Activated CD8-positive, alpha-beta T cell treated with anti-CD3 and anti-CD28 coated beads for 36 hours (primary cell): ENCODE measurements around the gene IGFL3. TPM values are rescaled to one million over a fixed set of nuclear protein-coding genes. Genes with fewer than 3 reads are reported as not detected.

Experiments
- ATAC-seq: fragments of 200-7000 bp; cut with Tn5 transposase; one replicate; pipeline ENCODE4 v1.10.0; 2021; ENCODE audit warnings: mild to moderate bottlenecking, moderate library complexity
- CTCF ChIA-PET: fragments of 350-600 bp; sonication (Branson Sonifier 250); formaldehyde crosslinking; loops from one replicate; lab custom pipeline; 2021; ENCODE audit warnings: antibody characterized with exemption; lab: Charles Lee
- POLR2A ChIA-PET: fragments of 350-600 bp; sonication (Branson Sonifier 250); formaldehyde crosslinking; loops from one replicate; lab custom pipeline; 2021; ENCODE audit warnings: antibody characterized with exemption; lab: Charles Lee
- DNase-seq: peaks from one replicate; pipeline ENCODE4 v3.0.0-alpha.2; 2020
- H3K27ac Mint-ChIP-seq: one replicate; pipeline ENCODE4 v1.8.0; 2021; ENCODE audit warnings: mild to moderate bottlenecking, mixed read lengths
- H3K27me3 Mint-ChIP-seq: one replicate; pipeline ENCODE4 v1.8.0; 2021; ENCODE audit warnings: mixed read lengths
- H3K36me3 Mint-ChIP-seq: one replicate; pipeline ENCODE4 v1.8.0; 2021; ENCODE audit warnings: low read depth, mixed read lengths
- H3K4me1 Mint-ChIP-seq: one replicate; pipeline ENCODE4 v1.8.0; 2021; ENCODE audit warnings: low read depth, mixed read lengths
- H3K4me3 Mint-ChIP-seq: one replicate; pipeline ENCODE4 v1.8.0; 2021; ENCODE audit warnings: mild to moderate bottlenecking, moderate library complexity, mixed read lengths
- H3K9me3 Mint-ChIP-seq: one replicate; pipeline ENCODE4 v1.8.0; 2021; ENCODE audit warnings: mixed read lengths
- CTCF ChIP-seq: fragments of 200-600 bp; IDR thresholded peaks from one replicate; pipeline ENCODE4 v1.8.0; 2022; ENCODE audit warnings: antibody characterized with exemption, mild to moderate bottlenecking
- intact Hi-C: fragments of 100-400 bp; cut with micrococcal nuclease; formaldehyde crosslinking; loops from one replicate; pipeline ENCODE4 v1.10.0; 2022
- total RNA-seq, 2 experiments: library from RNA; stranded (reverse); gene quantifications; one replicate each; pipeline ENCODE4 v1.2.3, GENCODE V29; 2021

The IGFL3 gene
- total RNA-seq, 2 experiments from 2014 or later = not detected

- H3K4me1 Mint-ChIP-seq = no peaks in the 10 kb centered on the region
- intact Hi-C loops = no loop called here
- no peak for DNase-seq
- peaks cover 12% of the 10 kb centered on the region for H3K9me3 Mint-ChIP-seq
- H3K27ac Mint-ChIP-seq = no peak overlapping the region
- no peak for ATAC-seq
- TF ChIP-seq CTCF = no peak
- no peak overlapping the region for H3K4me3 Mint-ChIP-seq
- peaks cover 5% of the 10 kb centered on the region for H3K36me3 Mint-ChIP-seq
- ChIA-PET CTCF (interaction anchor here (0.6 to 1.2 kb wide), 3 partner anchors 14 to 28 kb away, joined by 3 read pairs; no protein-coding TSS in a partner anchor), POLR2A (no interaction called here)
- peaks cover 32% of the 10 kb centered on the region for H3K27me3 Mint-ChIP-seq
These were observed 23.2 kb downstream of the IGFL3 start for GRCh38 chr19:46101293-46101692.

GRCh38 chr19:46100344-46100743 is 24.1 kb downstream of the IGFL3 start:
- Mint-ChIP-seq H3K27ac (no peak overlapping the region), H3K27me3 (peaks cover 39% of the 10 kb centered on the region), H3K9me3 (peaks cover 12% of the 10 kb centered on the region), H3K36me3 (peaks cover 5% of the 10 kb centered on the region), H3K4me1 (no peaks in the 10 kb centered on the region), H3K4me3 (no peak overlapping the region)
- ChIA-PET POLR2A (no interaction called here), CTCF (no interaction called here)
- TF ChIP-seq CTCF = no peak
- DNase-seq (no peak), ATAC-seq (no peak)
- intact Hi-C loops = no loop called here

DNA sequence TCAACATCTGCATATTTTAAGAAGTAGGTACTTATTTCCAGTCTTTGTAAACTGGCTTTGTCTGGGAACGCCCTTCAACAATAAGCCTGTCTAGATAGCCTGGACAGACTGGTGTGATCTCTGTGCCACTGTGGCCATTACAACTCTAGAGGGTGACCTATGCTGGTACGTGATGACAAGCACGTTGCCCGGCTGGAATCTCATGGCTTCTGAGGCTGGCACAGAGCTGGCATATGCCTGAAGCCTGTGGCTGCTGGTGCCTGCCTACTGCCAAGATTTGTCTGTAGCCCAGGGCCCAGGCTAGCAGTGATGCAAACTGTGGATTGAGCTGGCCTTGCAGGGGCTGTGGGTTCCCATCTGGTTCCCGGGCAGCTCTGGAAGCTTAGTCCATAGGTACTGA is 34.0 kb downstream of the IGFL3 start:
- H3K4me3 Mint-ChIP-seq = no peak overlapping the region
- no peak overlapping the region for H3K27ac Mint-ChIP-seq
- POLR2A ChIA-PET = no interaction called here
- intact Hi-C loops = no loop called here
- ATAC-seq (no peak), DNase-seq (no peak)
- no peaks in the 10 kb centered on the region for H3K4me1 Mint-ChIP-seq
- no peak for TF ChIP-seq CTCF
- peaks cover 4% of the 10 kb centered on the region for H3K36me3 Mint-ChIP-seq
- peaks cover 36% of the 10 kb centered on the region for H3K9me3 Mint-ChIP-seq
- H3K27me3 Mint-ChIP-seq = peaks cover 40% of the 10 kb centered on the region
- CTCF ChIA-PET = interaction anchor here (1.5 kb wide), 1 partner anchor 8 kb away, joined by 6 read pairs; no protein-coding TSS in a partner anchor

- peaks cover 6% of the 10 kb centered on the region for H3K36me3 Mint-ChIP-seq
- H3K4me1 Mint-ChIP-seq = no peaks in the 10 kb centered on the region
- no peak for TF ChIP-seq CTCF
- H3K9me3 Mint-ChIP-seq = peaks cover 45% of the 10 kb centered on the region
- H3K4me3 Mint-ChIP-seq = no peak overlapping the region
- DNase-seq (no peak), ATAC-seq (no peak)
- ChIA-PET POLR2A (no interaction called here), CTCF (interaction anchor here (0.9 to 1.5 kb wide), 2 partner anchors 7 to 100 kb away, joined by 3 to 6 read pairs; no protein-coding TSS in a partner anchor)
- intact Hi-C loops = no loop called here
- peaks cover 36% of the 10 kb centered on the region for H3K27me3 Mint-ChIP-seq
- no peak overlapping the region for H3K27ac Mint-ChIP-seq
These were observed 35.1 kb downstream of the IGFL3 start for GRCh38 chr19:46089432-46089831.

- H3K27me3 Mint-ChIP-seq = peaks cover 41% of the 10 kb centered on the region
- H3K4me3 Mint-ChIP-seq = no peak overlapping the region
- ATAC-seq (no peak), DNase-seq (no peak)
- CTCF ChIA-PET = no interaction called here
- peaks cover 46% of the 10 kb centered on the region for H3K9me3 Mint-ChIP-seq
- no peak overlapping the region for H3K27ac Mint-ChIP-seq
- H3K4me1 Mint-ChIP-seq = no peaks in the 10 kb centered on the region
- intact Hi-C loops = no loop called here
- no peak for TF ChIP-seq CTCF
- POLR2A ChIA-PET = no interaction called here
- H3K36me3 Mint-ChIP-seq = peaks cover 6% of the 10 kb centered on the region
These were observed 36.4 kb downstream of the IGFL3 start for GRCh38 chr19:46088101-46088500.
